Measurements from ENCODE around the gene MAP1LC3B.

Gene MAP1LC3B

DNA sequence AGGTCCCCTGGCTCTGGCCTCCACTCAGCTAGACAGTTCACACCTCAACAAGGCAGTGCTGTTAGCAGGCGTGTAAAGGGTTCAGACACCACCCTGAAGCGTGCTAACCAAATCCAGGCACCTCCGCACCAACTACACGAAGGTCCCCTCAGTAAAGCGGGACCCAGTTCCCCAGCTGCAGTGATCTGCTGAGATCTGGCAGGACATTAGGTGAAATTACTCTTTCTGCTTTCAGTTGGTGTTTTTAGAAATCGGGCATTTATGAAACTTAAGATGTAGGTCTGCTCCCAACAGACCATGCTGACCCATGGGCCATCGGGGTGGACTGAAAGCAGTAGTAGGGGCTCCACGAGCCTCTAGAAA, 35.7 kb upstream of the MAP1LC3B start:
- no peaks in the 10 kb centered on the region for H3F3A ChIP-seq (ENCODE audit: low read depth)
- H3K27me3 ChIP-seq (ENCODE audit: insufficient read depth, low read length, poor library complexity, severe bottlenecking) = no peaks in the 10 kb centered on the region
- no peaks in the 10 kb centered on the region for H4K20me1 ChIP-seq (ENCODE audit: insufficient read depth, low read length, poor library complexity, severe bottlenecking)
- TF ChIP-seq, protein P1, sequence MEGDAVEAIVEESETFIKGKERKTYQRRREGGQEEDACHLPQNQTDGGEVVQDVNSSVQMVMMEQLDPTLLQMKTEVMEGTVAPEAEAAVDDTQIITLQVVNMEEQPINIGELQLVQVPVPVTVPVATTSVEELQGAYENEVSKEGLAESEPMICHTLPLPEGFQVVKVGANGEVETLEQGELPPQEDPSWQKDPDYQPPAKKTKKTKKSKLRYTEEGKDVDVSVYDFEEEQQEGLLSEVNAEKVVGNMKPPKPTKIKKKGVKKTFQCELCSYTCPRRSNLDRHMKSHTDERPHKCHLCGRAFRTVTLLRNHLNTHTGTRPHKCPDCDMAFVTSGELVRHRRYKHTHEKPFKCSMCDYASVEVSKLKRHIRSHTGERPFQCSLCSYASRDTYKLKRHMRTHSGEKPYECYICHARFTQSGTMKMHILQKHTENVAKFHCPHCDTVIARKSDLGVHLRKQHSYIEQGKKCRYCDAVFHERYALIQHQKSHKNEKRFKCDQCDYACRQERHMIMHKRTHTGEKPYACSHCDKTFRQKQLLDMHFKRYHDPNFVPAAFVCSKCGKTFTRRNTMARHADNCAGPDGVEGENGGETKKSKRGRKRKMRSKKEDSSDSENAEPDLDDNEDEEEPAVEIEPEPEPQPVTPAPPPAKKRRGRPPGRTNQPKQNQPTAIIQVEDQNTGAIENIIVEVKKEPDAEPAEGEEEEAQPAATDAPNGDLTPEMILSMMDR (conservative IDR thresholded peaks at IDR 0.05; ENCODE audit: low read length) = no peak
- TF ChIP-seq EZH2phosphoT487 (IDR thresholded peaks at IDR 0.05; ENCODE audit: borderline replicate concordance) = no peak
- no peak overlapping the region for H3K4me2 ChIP-seq (ENCODE audit: low read depth, low read length, poor library complexity, severe bottlenecking)
- no peaks in the 10 kb centered on the region for H3K9me2 ChIP-seq (replicated peaks; ENCODE audit: low read depth, low read length)
- peaks cover 29% of the 10 kb centered on the region; the same call in 1 of the 2 replicates for H3K36me3 ChIP-seq (ENCODE audit: insufficient read depth, low read length)
- H3K9ac ChIP-seq (ENCODE audit: low read depth, low read length, poor library complexity, severe bottlenecking) = no peak overlapping the region
- H2AFZ ChIP-seq (ENCODE audit: low read length) = no peak overlapping the region
- no peaks in the 10 kb centered on the region for H3K4me1 ChIP-seq (ENCODE audit: insufficient read depth, low read length, poor library complexity, severe bottlenecking)
- H3K4me3 ChIP-seq (ENCODE audit: low read length, poor library complexity, severe bottlenecking) = no peak overlapping the region
- H3K9me3 ChIP-seq (ENCODE audit: insufficient read depth, low read depth, low read length) = no peaks in the 10 kb centered on the region
- no peaks in the 10 kb centered on the region for H3K79me2 ChIP-seq (ENCODE audit: insufficient read depth, low read length)

DNA sequence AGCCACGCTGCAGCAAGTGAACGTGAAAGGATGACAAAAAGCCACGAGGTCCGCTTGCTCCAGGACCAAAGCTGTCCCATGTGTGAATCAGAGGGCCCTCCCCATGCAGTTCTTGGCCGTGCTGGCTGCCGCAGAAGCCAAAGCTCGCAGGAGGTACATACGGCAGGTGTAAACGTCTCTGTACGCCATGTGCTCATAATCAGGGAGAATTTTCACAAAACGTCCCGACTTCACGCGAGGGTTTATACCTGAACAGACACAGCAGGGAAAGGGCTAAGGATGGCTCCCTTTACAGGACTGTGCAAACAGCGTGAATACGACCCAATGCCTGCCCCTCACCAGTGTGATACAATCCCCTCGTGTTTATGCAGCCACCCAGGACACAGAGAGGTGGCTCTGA, 33.9 kb upstream of the MAP1LC3B start:
- TF ChIP-seq, protein P1 (conservative IDR thresholded peaks at IDR 0.05; ENCODE audit: low read length) = no peak
- no peak for TF ChIP-seq EZH2phosphoT487 (IDR thresholded peaks at IDR 0.05; ENCODE audit: borderline replicate concordance)
- H3F3A ChIP-seq (ENCODE audit: low read depth) = no peaks in the 10 kb centered on the region
- H3K4me3 ChIP-seq (ENCODE audit: low read length, poor library complexity, severe bottlenecking) = no peak overlapping the region
- H3K9me2 ChIP-seq (replicated peaks; ENCODE audit: low read depth, low read length) = no peaks in the 10 kb centered on the region
- H3K27me3 ChIP-seq (ENCODE audit: insufficient read depth, low read length, poor library complexity, severe bottlenecking) = no peaks in the 10 kb centered on the region
- H2AFZ ChIP-seq (ENCODE audit: low read length) = no peak overlapping the region
- H3K36me3 ChIP-seq (ENCODE audit: insufficient read depth, low read length) = peaks cover 40% of the 10 kb centered on the region; the same call in 1 of the 2 replicates
- no peak overlapping the region for H3K4me2 ChIP-seq (ENCODE audit: low read depth, low read length, poor library complexity, severe bottlenecking)
- no peak overlapping the region for H3K9ac ChIP-seq (ENCODE audit: low read depth, low read length, poor library complexity, severe bottlenecking)
- no peaks in the 10 kb centered on the region for H3K9me3 ChIP-seq (ENCODE audit: insufficient read depth, low read depth, low read length)
- no peaks in the 10 kb centered on the region for H3K4me1 ChIP-seq (ENCODE audit: insufficient read depth, low read length, poor library complexity, severe bottlenecking)
- no peaks in the 10 kb centered on the region for H4K20me1 ChIP-seq (ENCODE audit: insufficient read depth, low read length, poor library complexity, severe bottlenecking)
- no peaks in the 10 kb centered on the region for H3K79me2 ChIP-seq (ENCODE audit: insufficient read depth, low read length)

DNA sequence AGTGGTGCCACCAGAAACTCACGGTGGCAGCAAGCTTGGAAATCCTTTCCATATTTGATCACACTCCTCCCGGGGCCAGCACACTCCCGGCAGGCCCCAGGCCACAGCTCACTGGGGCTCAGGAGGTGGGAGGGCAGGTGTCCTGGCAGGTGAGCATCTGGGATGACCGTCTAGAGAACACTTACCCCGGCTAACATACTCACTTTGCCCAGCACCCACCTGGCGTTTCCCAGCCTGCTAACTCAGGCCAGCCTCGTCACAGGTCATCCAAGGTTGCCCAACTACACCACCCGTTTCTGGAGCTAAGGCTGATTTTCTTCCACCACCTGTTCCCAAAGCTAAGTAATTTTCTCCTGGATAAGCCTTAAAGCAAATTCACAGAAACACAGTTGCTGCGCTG, 33.4 kb upstream of the MAP1LC3B start:
- H3K27me3 ChIP-seq (ENCODE audit: insufficient read depth, low read length, poor library complexity, severe bottlenecking) = no peaks in the 10 kb centered on the region
- no peak overlapping the region for H3K4me3 ChIP-seq (ENCODE audit: low read length, poor library complexity, severe bottlenecking)
- H3K9me3 ChIP-seq (ENCODE audit: insufficient read depth, low read depth, low read length) = no peaks in the 10 kb centered on the region
- H3K4me1 ChIP-seq (ENCODE audit: insufficient read depth, low read length, poor library complexity, severe bottlenecking) = no peaks in the 10 kb centered on the region
- no peak overlapping the region for H3K4me2 ChIP-seq (ENCODE audit: low read depth, low read length, poor library complexity, severe bottlenecking)
- H2AFZ ChIP-seq (ENCODE audit: low read length) = no peak overlapping the region
- no peaks in the 10 kb centered on the region for H3K79me2 ChIP-seq (ENCODE audit: insufficient read depth, low read length)
- no peaks in the 10 kb centered on the region for H3K9me2 ChIP-seq (replicated peaks; ENCODE audit: low read depth, low read length)
- no peaks in the 10 kb centered on the region for H3F3A ChIP-seq (ENCODE audit: low read depth)
- no peak for TF ChIP-seq EZH2phosphoT487 (IDR thresholded peaks at IDR 0.05; ENCODE audit: borderline replicate concordance)
- TF ChIP-seq, protein P1 (conservative IDR thresholded peaks at IDR 0.05; ENCODE audit: low read length) = no peak
- H4K20me1 ChIP-seq (ENCODE audit: insufficient read depth, low read length, poor library complexity, severe bottlenecking) = no peaks in the 10 kb centered on the region
- H3K9ac ChIP-seq (ENCODE audit: low read depth, low read length, poor library complexity, severe bottlenecking) = no peak overlapping the region
- peaks cover 45% of the 10 kb centered on the region; the same call in 1 of the 2 replicates for H3K36me3 ChIP-seq (ENCODE audit: insufficient read depth, low read length)

All from Loucy (cell line).